Sciatic nerve (tissue), 2 donors: ENCODE data around the gene TAS2R43. TPM values are rescaled to one million over a fixed set of nuclear protein-coding genes. Genes with fewer than 3 reads are reported as not detected.
A peak's percentile ranks its signal among the peaks of the same experiment; 100 is the strongest.
"Not testable (repeated sequence)": the region's sequence is repeated elsewhere in the genome, so short reads cannot be mapped to it uniquely, and the experiment has no call there.

Source experiments
- ATAC-seq: fragments of 200-7000 bp; cut with Tn5 transposase; one replicate; pipeline ENCODE4 v1.9.1; 2020; ENCODE audit warnings: mild to moderate bottlenecking, moderate library complexity
- DNase-seq: peaks from one replicate; pipeline ENCODE4 v3.0.0-alpha.2; 2020; ENCODE audit warnings: low spot score
- intact Hi-C: fragments of 100-400 bp; cut with DNase I; formaldehyde crosslinking; loops from one replicate; pipeline ENCODE4 v1.14.2; 2022
- total RNA-seq: library from RNA; stranded (reverse); fragmentation: NEBNext Ultra II Directional; extraction: Animal tissue kit (Norgen Biotek cat#: 25700); gene quantifications from one replicate; pipeline ENCODE4 v1.2.1, GENCODE V29; 2021
- donor health status: DM: no; HTN: no; CAD: no.
- donor health status: DM: no; HTN: no; CAD: no.

TAS2R43 gene
- total RNA-seq, 1 donor from 2014 or later: 1.7 TPM

DNA sequence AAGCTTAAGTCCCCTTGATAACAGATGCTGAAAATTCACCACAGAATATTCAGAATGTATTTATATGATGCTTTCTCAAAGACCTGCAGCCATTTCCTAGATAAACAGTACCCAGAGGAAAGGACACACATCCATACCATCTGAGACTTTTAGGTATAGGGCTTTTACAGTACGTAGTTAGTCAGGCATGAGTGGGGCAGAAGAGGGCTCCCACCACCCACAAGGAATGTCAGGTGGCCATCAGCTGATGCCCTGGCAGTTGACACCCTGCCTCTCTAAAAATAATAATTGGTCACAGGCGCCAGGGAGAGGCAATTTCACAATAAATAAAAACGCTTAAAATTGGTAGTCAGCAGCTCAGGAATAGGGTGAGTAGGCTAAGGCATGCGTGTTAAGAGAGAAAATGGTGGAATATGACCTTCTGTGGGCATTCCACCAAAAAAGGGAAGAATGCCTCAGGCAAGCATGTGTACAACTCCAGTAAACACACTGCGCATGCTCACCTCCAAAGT, 22.2 kb downstream of the TAS2R43 start:
- intact Hi-C loops: no loop called here
- DNase-seq (no peak), ATAC-seq (no peak)

DNA sequence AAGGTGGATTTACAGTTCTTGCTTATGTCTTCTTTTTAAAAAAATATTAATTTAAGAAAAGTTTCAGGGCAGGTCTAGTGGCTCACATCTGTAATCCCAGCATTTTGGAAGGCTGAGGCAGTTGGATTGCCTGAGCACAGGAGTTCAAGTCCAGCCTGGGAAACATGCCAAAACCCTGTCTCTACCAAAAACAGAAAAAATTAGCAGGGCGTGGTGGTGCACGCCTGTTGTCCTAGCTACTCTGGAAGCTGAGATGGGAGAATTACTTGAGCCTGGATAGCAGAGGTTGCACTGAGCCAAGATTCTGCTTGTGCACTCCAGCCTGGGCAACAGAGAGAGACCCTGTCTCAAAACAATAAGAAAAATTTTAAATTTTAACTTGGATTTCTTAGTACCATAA, 24.6 kb downstream of the TAS2R43 start:
- intact Hi-C loops: no loop called here
- ATAC-seq (peak; percentile 72), DNase-seq (peak; percentile 59)

DNA sequence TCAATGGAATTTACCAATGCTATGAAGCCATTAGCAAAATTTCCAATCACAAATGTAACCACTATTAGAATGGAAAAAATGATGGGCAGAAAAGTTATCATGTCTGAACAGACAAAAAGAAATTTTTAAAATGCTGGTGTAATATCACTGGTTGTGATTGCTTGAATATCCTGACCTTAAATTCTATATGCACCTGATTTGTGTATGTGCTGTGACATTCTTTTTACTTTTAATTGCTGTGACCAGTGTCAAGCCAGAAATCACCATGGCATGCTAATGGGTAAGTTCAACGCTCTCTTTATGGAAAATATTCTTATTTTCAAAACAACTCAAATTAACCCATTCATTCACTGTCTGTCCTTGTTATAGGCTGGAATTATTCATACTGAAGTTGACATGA, 29.9 kb downstream of the TAS2R43 start, which contains the start of gene TAS2R46:
TAS2R46 (minus strand) TSS at position 101 of the 400 bp plus-strand sequence; CDS start at position 101, 0 bp downstream.
- ATAC-seq, intact Hi-C loops, DNase-seq: not testable (repeated sequence)

DNA sequence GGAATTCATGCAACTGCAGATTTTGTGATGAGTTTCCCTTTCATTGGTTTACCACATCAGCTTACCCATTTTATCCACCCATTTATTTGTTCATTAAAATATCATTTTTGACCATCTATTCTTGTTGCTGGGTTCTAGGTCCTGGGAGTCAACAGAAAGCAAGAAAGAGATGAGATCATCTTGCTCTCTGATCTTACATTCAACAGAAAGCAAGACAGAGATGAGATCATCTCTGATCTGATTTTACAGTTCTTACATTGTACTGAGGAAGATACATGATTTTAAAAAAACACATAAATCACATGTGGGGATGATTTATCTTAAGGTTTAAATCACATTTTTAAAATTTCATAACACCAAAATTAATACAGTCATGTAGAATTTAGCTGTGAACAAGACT, 32.3 kb downstream of the TAS2R43 start:
- DNase-seq: no peak
- no peak for ATAC-seq
- intact Hi-C loops: no loop called here

DNA sequence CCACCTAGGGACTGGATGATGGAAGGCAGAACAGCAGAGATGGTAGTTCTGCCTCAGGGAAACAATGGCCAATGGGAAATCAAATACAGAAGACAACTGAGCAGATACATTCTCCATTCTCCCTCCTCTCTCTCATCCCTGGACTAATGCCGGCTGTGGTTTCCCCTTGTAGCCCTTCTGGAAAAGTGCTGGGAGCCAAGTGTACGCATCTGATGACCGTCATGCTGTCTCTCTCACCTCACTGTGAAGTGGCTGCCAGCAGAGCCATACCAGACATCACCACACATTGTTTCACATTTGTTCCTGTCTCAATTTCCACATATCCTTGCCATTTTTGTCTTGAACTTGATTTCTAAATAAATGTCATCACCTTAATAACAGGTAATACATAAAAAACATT, 33.1 kb downstream of the TAS2R43 start:
- intact Hi-C loops: no loop called here

DNA sequence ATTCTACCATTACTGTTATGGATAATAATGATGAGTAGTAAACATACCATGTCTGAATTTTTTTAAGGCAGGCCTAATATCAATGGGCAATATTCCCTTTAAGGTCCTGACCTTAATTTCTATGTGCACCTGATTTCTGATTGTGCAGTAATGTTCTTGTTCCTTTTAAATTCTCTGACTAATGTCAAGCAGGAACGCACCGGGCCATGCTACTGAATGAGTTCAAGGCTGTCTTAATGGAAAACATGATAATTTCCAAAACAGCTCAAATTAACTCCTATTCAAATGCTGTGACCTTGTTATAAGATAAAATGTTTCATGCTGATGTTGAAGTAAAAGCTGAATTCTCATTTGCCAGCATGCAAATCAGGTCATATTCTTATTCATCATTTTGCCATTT, 36.8 kb downstream of the TAS2R43 start:
- intact Hi-C loops: no loop called here
- DNase-seq (no peak), ATAC-seq (no peak)

More for the DNA sequence above, 33.1 kb downstream of the TAS2R43 start:
- ATAC-seq (no peak), DNase-seq (no peak)

DNA sequence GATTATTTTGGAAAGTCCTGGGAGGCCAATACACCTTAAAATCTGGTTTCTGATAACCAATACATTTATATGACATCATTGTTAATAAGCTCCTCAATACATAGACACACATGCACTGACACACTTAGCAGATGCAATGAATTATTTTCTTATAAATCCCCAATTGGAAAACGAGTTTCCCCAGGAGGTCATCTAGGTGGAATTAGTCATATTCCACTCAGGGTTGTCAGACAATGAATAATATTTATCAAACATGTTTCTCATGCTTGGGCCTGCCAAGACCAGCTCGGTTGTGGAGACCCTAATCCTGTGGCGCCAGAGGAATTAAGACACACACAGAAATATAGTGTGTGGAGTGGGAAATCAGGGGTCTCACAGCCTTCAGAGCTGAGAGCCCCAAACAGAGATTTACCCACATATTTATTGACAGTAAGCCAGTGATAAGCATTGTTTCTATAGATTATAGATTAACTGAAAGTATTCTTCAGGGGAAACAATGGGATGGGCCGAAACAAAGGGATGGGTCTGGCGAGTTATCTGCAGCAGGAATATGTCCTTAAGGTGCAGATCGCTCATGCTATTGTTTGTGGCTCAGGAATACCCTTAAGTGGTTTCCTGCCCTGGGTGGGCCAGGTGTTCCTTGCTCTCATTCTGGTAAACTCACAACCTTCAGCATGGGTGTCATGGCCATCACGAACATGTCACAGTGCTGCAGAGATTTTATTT, 42.1 kb downstream of the TAS2R43 start:
- DNase-seq, ATAC-seq, intact Hi-C loops: not testable (repeated sequence)

DNA sequence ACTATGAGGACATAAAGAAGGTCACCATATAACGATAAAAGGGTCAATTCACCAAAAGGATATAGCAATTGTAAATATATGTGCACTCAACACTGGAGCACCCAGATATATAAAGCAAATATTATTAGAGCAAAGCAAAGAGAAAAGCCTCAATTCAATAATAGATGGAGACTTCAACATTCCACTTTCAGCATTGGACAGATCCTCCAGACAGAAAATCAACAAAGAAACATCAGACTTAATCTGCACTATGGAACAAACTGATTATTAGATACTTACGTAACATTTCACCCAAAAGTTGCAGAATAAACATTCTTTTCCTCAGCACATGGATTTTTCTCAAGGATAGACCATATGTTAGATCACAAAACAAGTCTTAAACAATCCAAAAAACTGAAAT, 50.7 kb downstream of the TAS2R43 start:
- DNase-seq, intact Hi-C loops, ATAC-seq: not testable (repeated sequence)

Other genes with a start within 250 kb of the TAS2R43 start
- gene PRR4, start 242.8 kb downstream of the TAS2R43 start, total RNA-seq: 9.2 TPM
- gene PRH1, start 208.1 kb downstream of the TAS2R43 start, total RNA-seq: 36.1 TPM
- gene TAS2R13, start 182.8 kb downstream of the TAS2R43 start, total RNA-seq: 5.0 TPM
- gene PRH2, start 163.1 kb downstream of the TAS2R43 start, total RNA-seq: not detected
- gene TAS2R14, start 153.1 kb downstream of the TAS2R43 start, total RNA-seq: 7.0 TPM
- 2.7 TPM for gene TAS2R50, start 105.4 kb downstream of the TAS2R43 start, total RNA-seq
- gene TAS2R20, start 94.0 kb downstream of the TAS2R43 start, total RNA-seq: 4.6 TPM
- gene TAS2R19, start 69.7 kb downstream of the TAS2R43 start, total RNA-seq: 9.3 TPM
- 8.8 TPM for gene TAS2R31, start 60.9 kb downstream of the TAS2R43 start, total RNA-seq
- 2.8 TPM for gene TAS2R46, start 30.0 kb downstream of the TAS2R43 start, total RNA-seq
- gene TAS2R30, start 42.3 kb upstream of the TAS2R43 start, total RNA-seq: 8.1 TPM
- 8.9 TPM for gene SMIM10L1, start 78.9 kb upstream of the TAS2R43 start, total RNA-seq
- not detected for gene TAS2R42, start 94.6 kb upstream of the TAS2R43 start, total RNA-seq
- not detected for gene PRB3, start 177.4 kb upstream of the TAS2R43 start, total RNA-seq
- gene PRB4, start 218.1 kb upstream of the TAS2R43 start, total RNA-seq: not detected